HepG2 (cell line): ENCODE results near the gene POLQ. TPM values are rescaled to one million over a fixed set of nuclear protein-coding genes. Genes with fewer than 3 reads are reported as not detected.

Experiments used
- ATAC-seq: fragments of 200-7000 bp; cut with Tn5 transposase; 3 replicates; pipeline ENCODE4 v1.9.1; 2020; ENCODE audit warnings: mild to moderate bottlenecking, moderate library complexity
- BruUV-seq: library from RNA; stranded (reverse); fragments of 400-500 nt; replicated peaks from 2 replicates; lab custom pipeline; 2021; lab: Mats Ljungman, UMichigan
- CTCF ChIA-PET: fragments of 300-600 bp; formaldehyde crosslinking; extraction: SDS; loops from one replicate; lab custom pipeline; 2021; ENCODE audit warnings: low total read pairs, inconsistent platforms, low intra/inter-chr PET ratio; lab: Yijun Ruan, JAX
- POLR2A ChIA-PET: fragments of 350-600 bp; sonication (Branson Sonifier 250); formaldehyde crosslinking; loops from one replicate; lab custom pipeline; 2020; ENCODE audit warnings: antibody characterized with exemption, inconsistent platforms; lab: Yijun Ruan, JAX
- DNase-seq: peaks from one replicate; pipeline ENCODE4 v3.0.0-alpha.2; 2015; ENCODE audit warnings: low spot score
- FAIRE-seq: peaks from 3 replicates; lab custom pipeline; 2011; peaks lifted over from hg19 to GRCh38; lab: Jason Lieb, UNC
- H2AFZ ChIP-seq: one replicate; pipeline ENCODE4 v1.6.1; 2011; ENCODE audit warnings: low read length, inconsistent platforms
- H3K27ac ChIP-seq: fragments of 300-600 bp; 3 replicates; pipeline ENCODE4 v1.8.0; 2011; ENCODE audit warnings: mixed run types, mild to moderate bottlenecking, mixed read lengths, low read length, inconsistent platforms; ENCODE audit not compliant: insufficient read depth; ENCODE audit errors: extremely low read length
- H3K27me3 ChIP-seq, 2 experiments: fragments of 200-600 bp in 1 of 2; 2 replicates in 1 of 2; 3 replicates in 1 of 2; pipeline versions ENCODE4 v1.6.0 to v1.8.0; 2011; ENCODE audit warnings: low read length in 2 of 2, mild to moderate bottlenecking in 2 of 2, moderate library complexity in 2 of 2, inconsistent platforms in 1 of 2; ENCODE audit not compliant: insufficient read depth in 2 of 2, control insufficient read depth in 1 of 2
- H3K36me3 ChIP-seq, 2 experiments: fragments of 200-600 bp in 1 of 2; replicated peaks in 1 of 2; 2 replicates in 1 of 2; 3 replicates in 1 of 2; pipeline versions ENCODE4 v1.5.1 to v1.8.0; 2011; ENCODE audit warnings: low read length in 2 of 2, inconsistent platforms in 1 of 2; ENCODE audit not compliant: insufficient read depth in 2 of 2, control insufficient read depth in 1 of 2
- H3K4me1 ChIP-seq: 2 replicates; pipeline ENCODE4 v1.5.1; 2012; ENCODE audit warnings: low read length, inconsistent platforms; ENCODE audit not compliant: insufficient read depth
- H3K4me2 ChIP-seq: 2 replicates; pipeline ENCODE4 v1.6.0; 2011; ENCODE audit warnings: low read depth, low read length, inconsistent platforms
- H3K4me3 ChIP-seq, 3 experiments: fragments of 200-600 bp in 1 of 3; sonication (generic), shearing (Covaris generic) in 1 of 3; replicated peaks in 1 of 3; 2 replicates each; pipeline ENCODE4 v1.5.1; 2011 to 2016; ENCODE audit warnings: low read length in 3 of 3, inconsistent platforms in 2 of 3, low read depth in 2 of 3, mild to moderate bottlenecking in 2 of 3, control low read depth in 1 of 3, mixed read lengths in 1 of 3; ENCODE audit not compliant: insufficient read depth in 1 of 3
- H3K79me2 ChIP-seq: one replicate; pipeline ENCODE4 v1.6.1; 2011; ENCODE audit warnings: low read length, inconsistent platforms; ENCODE audit not compliant: insufficient read depth
- H3K9ac ChIP-seq: 2 replicates; pipeline ENCODE4 v1.6.0; 2011; ENCODE audit warnings: mild to moderate bottlenecking, low read depth, low read length, inconsistent platforms; ENCODE audit not compliant: insufficient read depth
- H3K9me3 ChIP-seq: 2 replicates; pipeline ENCODE4 v1.5.1; 2012; ENCODE audit warnings: mild to moderate bottlenecking, low read length
- H4K20me1 ChIP-seq: 2 replicates; pipeline ENCODE4 v1.6.0; 2011; ENCODE audit warnings: inconsistent platforms, mild to moderate bottlenecking, low read length, moderate library complexity; ENCODE audit not compliant: insufficient read depth
- ATF6 ChIP-seq: sonication (generic); formaldehyde crosslinking; conservative IDR thresholded peaks from 2 replicates; pipeline ENCODE4 v1.4.0; 2020; ENCODE audit warnings: missing genetic modification reagents
- CREM ChIP-seq, 2 experiments: sonication (generic) in 1 of 2; formaldehyde crosslinking in 1 of 2; IDR thresholded peaks; 2 replicates each; pipeline versions ENCODE4 v1.4.0 to v1.6.1; 2016 to 2020; ENCODE audit warnings: antibody characterized with exemption in 1 of 2, mild to moderate bottlenecking in 1 of 2, missing genetic modification reagents in 1 of 2
- ERF ChIP-seq: IDR thresholded peaks from 2 replicates; pipeline ENCODE4 v1.6.1; 2018; ENCODE audit warnings: missing biosample characterization, missing genetic modification reagents
- GLMP ChIP-seq: sonication (generic); formaldehyde crosslinking; IDR thresholded peaks from 2 replicates; pipeline ENCODE4 v1.9.0; 2021; ENCODE audit warnings: missing genetic modification reagents, mild to moderate bottlenecking, borderline replicate concordance
- HNF4A ChIP-seq: sonication (generic); formaldehyde crosslinking; IDR thresholded peaks from 2 replicates; pipeline ENCODE4 v1.4.0; 2020; ENCODE audit warnings: missing genetic modification reagents
- HOXD1 ChIP-seq: sonication (generic); formaldehyde crosslinking; IDR thresholded peaks from 2 replicates; pipeline ENCODE4 v1.5.0; 2020; ENCODE audit warnings: missing genetic modification reagents
- NONO ChIP-seq, 2 experiments: fragments of 450-650 bp in 1 of 2; sonication (generic) in 1 of 2; formaldehyde crosslinking in 1 of 2; IDR thresholded peaks in 1 of 2; conservative IDR thresholded peaks in 1 of 2; 2 replicates each; pipeline versions ENCODE4 v1.6.1 to v1.8.0; 2017 to 2022; ENCODE audit warnings: mild to moderate bottlenecking in 1 of 2, missing genetic modification reagents in 1 of 2, moderate library complexity in 1 of 2
- PLRG1 ChIP-seq: fragments of 450-650 bp; conservative IDR thresholded peaks from 2 replicates; pipeline ENCODE4 v1.6.1; 2016
- TGIF2 ChIP-seq: IDR thresholded peaks from 2 replicates; pipeline ENCODE4 v1.6.1; 2016; ENCODE audit warnings: control low read depth, missing compliant biosample characterization
- ZNF142 ChIP-seq: sonication (generic); formaldehyde crosslinking; IDR thresholded peaks from 2 replicates; pipeline ENCODE4 v1.4.0; 2020; ENCODE audit warnings: missing genetic modification reagents
- ZNF44 ChIP-seq: sonication (generic); formaldehyde crosslinking; IDR thresholded peaks from 2 replicates; pipeline ENCODE4 v1.5.1; 2020; ENCODE audit warnings: mild to moderate bottlenecking, missing genetic modification reagents
- ZNF7 ChIP-seq: IDR thresholded peaks from 2 replicates; pipeline ENCODE4 v1.6.1; 2016; ENCODE audit warnings: missing biosample characterization, missing genetic modification reagents
- ZNF788 ChIP-seq: sonication (generic); formaldehyde crosslinking; IDR thresholded peaks from 2 replicates; pipeline ENCODE4 v1.5.0; 2020; ENCODE audit warnings: mild to moderate bottlenecking, missing genetic modification reagents, borderline replicate concordance
- WGBS: methylation state at CpG from one replicate; pipeline ENCODE4 v1.1.6; 2017; ENCODE audit warnings: low lambda C conversion rate; 5-methylcytosine and 5-hydroxymethylcytosine counted together
- in situ Hi-C: cut with HindIII; loops from 2 replicates; pipeline ENCODE4 v1.10.0; 2017; ENCODE audit warnings: low pct_unique_long_range_greater_than_20kb; ENCODE audit not compliant: extremely low pct_ligation_motif_present
- intact Hi-C: fragments of 100-400 bp; cut with micrococcal nuclease; formaldehyde crosslinking; loops from one replicate; pipeline ENCODE4 v1.10.0; 2022; ENCODE audit not compliant: unreplicated experiment
- polyA plus RNA-seq, 8 experiments: library from polyadenylated mRNA; depleted of rRNA in 3 of 8; stranded (reverse) in 7 of 8; unstranded in 1 of 8; fragments of >200 nt; fragmentation: Illumina TruSeq in 4 of 8; extraction: Trizol in 4 of 8; gene quantifications; 2 replicates each; pipeline versions ENCODE4 v1.2.1 to v1.2.3, GENCODE V29; 2011 to 2016; ENCODE audit warnings: low read depth in 4 of 8, missing spikeins in 1 of 8, mixed read lengths in 1 of 8; ENCODE audit not compliant: insufficient read depth in 1 of 8
- total RNA-seq, 5 experiments: library from RNA; depleted of rRNA; stranded (reverse); fragments of >200 nt; fragmentation: Illumina TruSeq; extraction: Trizol; gene quantifications; 2 replicates each; pipeline ENCODE4 v1.2.3, GENCODE V29; 2016; ENCODE audit warnings: low read depth in 1 of 5
- TF ChIP-seq, protein P1 (sequence below): sonication (generic); formaldehyde crosslinking; conservative IDR thresholded peaks from 2 replicates; pipeline ENCODE4 v1.8.0; 2022; ENCODE audit warnings: mild to moderate bottlenecking, moderate library complexity, missing genetic modification reagents

The POLQ gene
- total and polyA plus RNA-seq, 2 of the 13 experiments (the other 11 are each of a cell fraction or from before 2014, with no cell fraction given): 2.5 to 18.6 TPM

DNA sequence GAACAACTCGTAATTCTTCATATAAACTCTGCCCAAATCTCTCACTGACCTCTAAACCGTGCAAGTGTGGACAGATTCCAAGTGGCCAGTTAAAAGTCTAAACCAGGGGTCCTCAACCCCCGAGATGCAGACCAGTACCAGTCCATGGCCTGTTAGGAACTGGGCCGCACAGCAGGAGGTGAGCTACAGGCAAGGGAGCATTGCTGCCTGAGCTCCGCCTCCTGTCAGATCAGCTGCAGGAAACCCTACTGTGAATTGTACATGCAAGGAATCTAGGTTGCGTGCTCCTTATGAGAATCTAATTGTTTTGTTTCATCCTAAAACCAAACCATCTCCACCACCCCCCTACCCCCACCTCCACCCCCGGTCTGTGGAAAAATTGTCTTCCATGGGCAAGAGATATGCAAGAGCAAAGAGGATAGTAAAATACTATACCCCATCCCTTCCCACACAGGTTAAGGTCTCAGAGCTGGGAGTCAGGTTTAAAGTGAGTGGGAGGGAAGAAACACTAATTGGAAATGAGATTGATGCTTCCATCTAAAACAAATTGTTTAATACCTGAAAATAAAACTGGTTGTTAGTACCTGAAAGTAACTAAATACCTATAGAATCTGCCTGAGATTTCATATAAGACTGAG is 54.0 kb downstream of the POLQ start:
- no peak for FAIRE-seq
- no peak overlapping the region for H2AFZ ChIP-seq
- H4K20me1 ChIP-seq: no peaks in the 10 kb centered on the region
- no peaks in the 10 kb centered on the region for H3K9me3 ChIP-seq
- in situ Hi-C loops: no loop called here
- no peaks in the 10 kb centered on the region for H3K79me2 ChIP-seq
- WGBS: 100% methylated on average over 4 of the region's 7 CpGs
- ChIA-PET POLR2A (no interaction called here), CTCF (no interaction called here)
- H3K9ac ChIP-seq: no peak overlapping the region
- no peak for ATAC-seq
- H3K4me1 ChIP-seq: no peaks in the 10 kb centered on the region
- peaks cover 2 to 38% of the 10 kb centered on the region in 2 experiments for H3K36me3 ChIP-seq
- no peak overlapping the region for H3K27ac ChIP-seq
- DNase-seq: no peak
- no peak overlapping the region for H3K4me3 ChIP-seq
- H3K27me3 ChIP-seq: no peaks in the 10 kb centered on the region
- H3K4me2 ChIP-seq: no peak overlapping the region
- no TSS peak for BruUV-seq
- intact Hi-C loops: no loop called here
- TF ChIP-seq PLRG1 (no peak), ZNF788 (CRISPR knock-in tag) (no peak), HOXD1 (CRISPR knock-in tag) (no peak), ZNF7 (no peak), TGIF2 (CRISPR knock-in tag) (no peak), CREM (IDR thresholded peaks at IDR 0.05) (no peak), CREM (CRISPR knock-in tag; IDR thresholded peaks at IDR 0.05) (no peak), HNF4A (CRISPR knock-in tag) (no peak), ATF6 (no peak), ZNF44 (CRISPR knock-in tag) (no peak), ZNF142 (no peak), GLMP (CRISPR knock-in tag) (no peak), NONO (IDR thresholded peaks at IDR 0.05) (no peak), NONO (CRISPR knock-in tag; conservative IDR thresholded peaks at IDR 0.05) (no peak), ERF (no peak)
- TF ChIP-seq, protein P1, sequence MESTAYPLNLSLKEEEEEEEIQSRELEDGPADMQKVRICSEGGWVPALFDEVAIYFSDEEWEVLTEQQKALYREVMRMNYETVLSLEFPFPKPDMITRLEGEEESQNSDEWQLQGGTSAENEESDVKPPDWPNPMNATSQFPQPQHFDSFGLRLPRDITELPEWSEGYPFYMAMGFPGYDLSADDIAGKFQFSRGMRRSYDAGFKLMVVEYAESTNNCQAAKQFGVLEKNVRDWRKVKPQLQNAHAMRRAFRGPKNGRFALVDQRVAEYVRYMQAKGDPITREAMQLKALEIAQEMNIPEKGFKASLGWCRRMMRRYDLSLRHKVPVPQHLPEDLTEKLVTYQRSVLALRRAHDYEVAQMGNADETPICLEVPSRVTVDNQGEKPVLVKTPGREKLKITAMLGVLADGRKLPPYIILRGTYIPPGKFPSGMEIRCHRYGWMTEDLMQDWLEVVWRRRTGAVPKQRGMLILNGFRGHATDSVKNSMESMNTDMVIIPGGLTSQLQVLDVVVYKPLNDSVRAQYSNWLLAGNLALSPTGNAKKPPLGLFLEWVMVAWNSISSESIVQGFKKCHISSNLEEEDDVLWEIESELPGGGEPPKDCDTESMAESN (CRISPR knock-in tag): no peak
